Stomach (tissue), 9 donors: Measurements from ENCODE around the gene RFXANK. TPM values are rescaled to one million over a fixed set of nuclear protein-coding genes. Genes with fewer than 3 reads are reported as not detected.

Source experiments
- DNase-seq, 2 donors: peaks; one replicate each; pipeline versions ENCODE4 v3.0.0 to v3.0.0-alpha.2; 2013 to 2019
- H3K27ac ChIP-seq, 5 donors: fragments of 200-600 bp in 4 of 5; sonication (generic) in 4 of 5; one replicate each; pipeline ENCODE4 v1.5.1; 2013 to 2019; ENCODE audit warnings: mild to moderate bottlenecking in 1 of 5, moderate library complexity in 1 of 5
- H3K27me3 ChIP-seq, 3 donors: fragments of 200-600 bp; sonication (generic); one replicate each; pipeline ENCODE4 v1.5.1; 2017 to 2019; ENCODE audit warnings: mixed run types in 1 of 3
- H3K36me3 ChIP-seq, 4 donors: fragments of 200-600 bp; sonication (generic); 1 replicate in 3 of 4; 2 replicates in 1 of 4; pipeline ENCODE4 v1.5.1; 2016 to 2019
- H3K4me1 ChIP-seq, 4 donors: fragments of 200-600 bp; sonication (generic); one replicate each; pipeline ENCODE4 v1.5.1; 2016 to 2019
- H3K4me3 ChIP-seq, 4 donors: fragments of 200-600 bp; sonication (generic) in 3 of 4; one replicate each; pipeline ENCODE4 v1.5.1; 2016 to 2019; ENCODE audit warnings: mild to moderate bottlenecking in 1 of 4
- H3K9me3 ChIP-seq, 4 donors: fragments of 200-600 bp; sonication (generic); one replicate each; pipeline ENCODE4 v1.5.1; 2016 to 2019
- EP300 ChIP-seq: sonication (generic); formaldehyde crosslinking; IDR thresholded peaks from one replicate; pipeline ENCODE4 v1.6.1; 2017; ENCODE audit warnings: antibody characterized with exemption
- POLR2A ChIP-seq, 4 donors: fragments of 450-650 bp; IDR thresholded peaks; one replicate each; pipeline ENCODE4 v1.6.1; 2016; ENCODE audit warnings: antibody characterized with exemption in 4 of 4, control low read depth in 2 of 4, mild to moderate bottlenecking in 1 of 4, moderate library complexity in 1 of 4
- POLR2AphosphoS5 ChIP-seq, 3 donors: sonication (generic); formaldehyde crosslinking; IDR thresholded peaks; one replicate each; pipeline ENCODE4 v1.6.1; 2016; ENCODE audit warnings: antibody characterized with exemption in 3 of 3
- WGBS, 5 donors: extraction: QIAGEN DNeasy Blood & Tissue Kit in 3 of 5; methylation state at CpG; one replicate each; pipeline versions ENCODE4 v1.1.5 to v1.1.7; 2013 to 2018; 5-methylcytosine and 5-hydroxymethylcytosine counted together
- intact Hi-C: fragments of 100-400 bp; cut with DNase I; formaldehyde crosslinking; loops from one replicate; pipeline ENCODE4 v1.15.1; 2023; ENCODE audit warnings: low total_unique reads
- polyA plus RNA-seq, 3 donors: library from polyadenylated mRNA; stranded (reverse); fragments of 200-250 nt; gene quantifications; one replicate each; pipeline ENCODE4 v1.2.3, GENCODE V29; 2013
- small RNA-seq, 4 donors: library from RNA; depleted of rRNA; stranded (forward); fragments of <200 nt; gene quantifications; one replicate each; pipeline ENCODE3, GENCODE V24; 2016
- total RNA-seq, 5 donors: library from RNA; depleted of rRNA; stranded (reverse); fragments of >200 nt; gene quantifications; one replicate each; pipeline versions ENCODE4 v1.1.0 to v1.2.3, GENCODE V29; 2014 to 2016
- TF ChIP-seq, protein P1 (sequence below), 7 experiments: fragments of 450-650 bp in 4 of 7; fragments of 200-600 bp in 3 of 7; sonication (generic) in 3 of 7; IDR thresholded peaks; one replicate each; pipeline ENCODE4 v1.5.1; 2016 to 2019; ENCODE audit warnings: antibody characterized with exemption in 7 of 7, control low read depth in 2 of 7, mild to moderate bottlenecking in 1 of 7
- donor health status: healthy with polysubstance abuse.
- donor health status: Bipolar disorder and iron deficiency.
- donor health status: healthy.

RFXANK gene
- total and polyA plus RNA-seq, 8 donors, result 17.4 to 145 (median 112) TPM

DNA sequence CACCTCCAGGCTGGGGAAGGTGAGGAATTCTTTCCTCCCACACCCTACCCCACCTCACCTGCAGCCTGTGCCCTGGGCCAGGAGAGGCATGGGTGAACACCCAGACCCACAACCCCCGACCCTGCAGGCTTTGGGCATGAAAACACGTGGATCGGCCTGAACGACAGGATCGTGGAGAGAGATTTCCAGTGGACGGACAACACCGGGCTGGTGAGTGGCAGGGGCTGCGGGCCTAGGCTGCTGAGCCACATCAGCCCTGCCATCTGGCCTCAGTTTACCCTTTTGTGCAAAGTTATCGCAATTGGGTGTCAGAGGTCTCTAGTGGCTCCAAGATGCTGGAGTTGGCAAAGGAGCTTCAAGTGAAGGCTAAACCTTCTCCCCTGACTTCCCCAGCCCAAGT, 48.4 kb downstream of the RFXANK start:
- TF ChIP-seq POLR2A (IDR thresholded peaks at IDR 0.05) (no peak), EP300 (no peak), POLR2AphosphoS5 (IDR thresholded peaks at IDR 0.05) (no peak)
- TF ChIP-seq, protein P1, sequence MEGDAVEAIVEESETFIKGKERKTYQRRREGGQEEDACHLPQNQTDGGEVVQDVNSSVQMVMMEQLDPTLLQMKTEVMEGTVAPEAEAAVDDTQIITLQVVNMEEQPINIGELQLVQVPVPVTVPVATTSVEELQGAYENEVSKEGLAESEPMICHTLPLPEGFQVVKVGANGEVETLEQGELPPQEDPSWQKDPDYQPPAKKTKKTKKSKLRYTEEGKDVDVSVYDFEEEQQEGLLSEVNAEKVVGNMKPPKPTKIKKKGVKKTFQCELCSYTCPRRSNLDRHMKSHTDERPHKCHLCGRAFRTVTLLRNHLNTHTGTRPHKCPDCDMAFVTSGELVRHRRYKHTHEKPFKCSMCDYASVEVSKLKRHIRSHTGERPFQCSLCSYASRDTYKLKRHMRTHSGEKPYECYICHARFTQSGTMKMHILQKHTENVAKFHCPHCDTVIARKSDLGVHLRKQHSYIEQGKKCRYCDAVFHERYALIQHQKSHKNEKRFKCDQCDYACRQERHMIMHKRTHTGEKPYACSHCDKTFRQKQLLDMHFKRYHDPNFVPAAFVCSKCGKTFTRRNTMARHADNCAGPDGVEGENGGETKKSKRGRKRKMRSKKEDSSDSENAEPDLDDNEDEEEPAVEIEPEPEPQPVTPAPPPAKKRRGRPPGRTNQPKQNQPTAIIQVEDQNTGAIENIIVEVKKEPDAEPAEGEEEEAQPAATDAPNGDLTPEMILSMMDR (IDR thresholded peaks at IDR 0.05), result no peak
- Histone ChIP-seq H3K4me1 (no peaks in the 10 kb centered on the region), H3K4me3 (no peak overlapping the region), H3K36me3 (no peaks in the 10 kb centered on the region), H3K27me3 (peaks cover 0 to 48% (median 8%) of the 10 kb centered on the region in 3 donors), H3K27ac (no peak overlapping the region), H3K9me3 (peaks cover 0 to 9% (median 6%) of the 10 kb centered on the region in 4 donors)
- no peak for DNase-seq
- intact Hi-C loops, result no loop called here
- 71 to 82% (median 76%) methylated on average over 9 of the region's 9 CpGs for WGBS, 5 donors

DNA sequence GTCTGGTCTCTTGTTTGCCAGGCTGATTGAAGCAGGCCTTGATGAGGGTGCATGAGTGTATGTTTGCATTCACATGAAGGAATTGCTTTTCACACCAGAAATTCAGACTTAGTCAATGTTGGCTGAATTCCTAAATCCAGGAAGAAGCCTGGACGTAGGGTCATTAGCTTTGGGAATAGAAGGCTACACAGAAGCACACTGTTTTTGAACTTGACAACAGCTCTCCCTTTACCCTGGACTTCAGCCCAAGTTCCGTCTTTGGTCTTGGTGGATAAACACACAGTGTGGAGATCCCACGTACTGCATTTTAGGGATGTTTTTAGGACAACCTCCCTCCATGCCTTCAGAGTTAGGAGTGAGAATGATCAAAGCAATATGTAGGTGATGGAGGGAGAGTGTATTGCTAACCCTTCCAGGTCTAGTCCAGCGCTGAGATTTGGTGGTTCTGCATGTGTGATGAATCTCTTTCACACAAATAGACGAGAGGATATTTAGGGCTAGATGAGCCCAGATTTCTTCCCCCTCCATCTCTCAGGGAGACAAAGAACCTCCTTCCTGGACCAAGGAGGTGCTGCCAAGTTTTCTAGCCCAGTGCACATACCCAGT, 58.2 kb downstream of the RFXANK start:
- DNase-seq, result no peak
- 41 to 54% (median 53%) methylated on average over 5 of the region's 5 CpGs for WGBS, 5 donors
- no peaks in the 10 kb centered on the region for H3K36me3 ChIP-seq
- intact Hi-C loops, result no loop called here
- no peak overlapping the region for H3K27ac ChIP-seq
- H3K4me3 ChIP-seq, result no peak overlapping the region
- H3K4me1 ChIP-seq, result no peaks in the 10 kb centered on the region
- TF ChIP-seq EP300 (no peak), POLR2A (IDR thresholded peaks at IDR 0.05) (no peak), POLR2AphosphoS5 (IDR thresholded peaks at IDR 0.05) (no peak)
- TF ChIP-seq, protein P1 (IDR thresholded peaks at IDR 0.05), result no peak
- peaks cover 0 to 65% (median 9%) of the 10 kb centered on the region in 3 donors for H3K27me3 ChIP-seq
- no peaks in the 10 kb centered on the region for H3K9me3 ChIP-seq

Small RNA genes within 50 kb of the gene (small RNA-seq; reads per million reads assigned to genes)
- gene RNU6-1028P, result 0 reads per million in 4 donors

Other genes with a start within 250 kb of the RFXANK start
- gene SUGP2, start 158.7 kb upstream of the RFXANK start, total RNA-seq, result 100 to 1,000 TPM in 1 of 5 donors, 10 to 100 TPM in 4; 51.7 to 104 (median 62.4) TPM
- gene SUGP2, start 158.7 kb upstream of the RFXANK start, polyA plus RNA-seq, result 10 to 100 TPM; 21.5 to 40.0 (median 28.1) TPM
- gene ARMC6, start 158.7 kb upstream of the RFXANK start, total RNA-seq, result 10 to 100 TPM in 4 of 5 donors, 1 to 10 TPM in 1; 7.0 to 63.8 (median 32.2) TPM
- gene ARMC6, start 158.7 kb upstream of the RFXANK start, polyA plus RNA-seq, result 10 to 100 TPM; 17.4 to 22.8 (median 19.4) TPM
- gene SLC25A42, start 128.3 kb upstream of the RFXANK start, total RNA-seq, result 10 to 100 TPM in 1 of 5 donors, 1 to 10 TPM in 4; 5.1 to 54.8 (median 6.7) TPM
- gene SLC25A42, start 128.3 kb upstream of the RFXANK start, polyA plus RNA-seq, result 1 to 10 TPM; 3.7 to 7.3 (median 6.7) TPM
- gene TMEM161A, start 53.8 kb upstream of the RFXANK start, total RNA-seq, result 10 to 100 TPM in 4 of 5 donors, 1 to 10 TPM in 1; 6.4 to 59.5 (median 15.9) TPM
- 10 to 100 TPM; 11.2 to 30.0 (median 11.8) TPM for gene TMEM161A, start 53.8 kb upstream of the RFXANK start, polyA plus RNA-seq
- gene MEF2B, start 22.0 kb upstream of the RFXANK start, total RNA-seq, result 1 to 10 TPM in 1 of 5 donors, not detected in 4; 7.2 TPM
- 1 to 10 TPM in 1 of 3 donors, under 1 TPM in 1, not detected in 1; 0.93 to 2.9 TPM for gene MEF2B, start 22.0 kb upstream of the RFXANK start, polyA plus RNA-seq
- 10 to 100 TPM in 4 of 5 donors, 1 to 10 TPM in 1; 8.3 to 96.9 (median 27.8) TPM for gene BORCS8, start 106 bp upstream of the RFXANK start, total RNA-seq
- 10 to 100 TPM; 21.0 to 31.1 (median 28.4) TPM for gene BORCS8, start 106 bp upstream of the RFXANK start, polyA plus RNA-seq
- gene NR2C2AP, start 11.2 kb downstream of the RFXANK start, total RNA-seq, result 10 to 100 TPM in 1 of 5 donors, 1 to 10 TPM in 1, under 1 TPM in 1, not detected in 2; 0.45 to 14.8 (median 7.7) TPM
- 10 to 100 TPM; 18.2 to 28.9 (median 18.8) TPM for gene NR2C2AP, start 11.2 kb downstream of the RFXANK start, polyA plus RNA-seq
- 1 to 10 TPM in 1 of 5 donors, not detected in 4; 1.7 TPM for gene NCAN, start 19.7 kb downstream of the RFXANK start, total RNA-seq
- gene NCAN, start 19.7 kb downstream of the RFXANK start, polyA plus RNA-seq, result under 1 TPM in 2 of 3 donors, not detected in 1; 0.05 to 0.06 TPM
- 1 to 10 TPM in 1 of 5 donors, not detected in 4; 1.3 TPM for gene TM6SF2, start 81.0 kb downstream of the RFXANK start, total RNA-seq
- gene TM6SF2, start 81.0 kb downstream of the RFXANK start, polyA plus RNA-seq, result under 1 TPM in 2 of 3 donors, not detected in 1; 0.23 to 0.44 TPM
- gene SUGP1, start 128.3 kb downstream of the RFXANK start, total RNA-seq, result 100 to 1,000 TPM in 1 of 5 donors, 10 to 100 TPM in 4; 13.0 to 129 (median 36.2) TPM
- 10 to 100 TPM; 35.8 to 43.2 (median 37.1) TPM for gene SUGP1, start 128.3 kb downstream of the RFXANK start, polyA plus RNA-seq
- gene MAU2, start 128.6 kb downstream of the RFXANK start, total RNA-seq, result 100 to 1,000 TPM in 1 of 5 donors, 10 to 100 TPM in 4; 27.2 to 116 (median 49.2) TPM
- 10 to 100 TPM; 10.6 to 16.1 (median 11.3) TPM for gene MAU2, start 128.6 kb downstream of the RFXANK start, polyA plus RNA-seq
- gene GATAD2A, start 213.4 kb downstream of the RFXANK start, total RNA-seq, result 100 to 1,000 TPM in 1 of 5 donors, 10 to 100 TPM in 3, 1 to 10 TPM in 1; 9.3 to 119 (median 27.2) TPM
- 10 to 100 TPM; 10.1 to 21.4 (median 17.9) TPM for gene GATAD2A, start 213.4 kb downstream of the RFXANK start, polyA plus RNA-seq